Measurements from ENCODE around the gene STAC. TPM values are rescaled to one million over a fixed set of nuclear protein-coding genes. Genes with fewer than 3 reads are reported as not detected.

The STAC gene
- total RNA-seq, 4 donors from 2014 or later: 3.1 to 12.9 (median 11.5) TPM

DNA sequence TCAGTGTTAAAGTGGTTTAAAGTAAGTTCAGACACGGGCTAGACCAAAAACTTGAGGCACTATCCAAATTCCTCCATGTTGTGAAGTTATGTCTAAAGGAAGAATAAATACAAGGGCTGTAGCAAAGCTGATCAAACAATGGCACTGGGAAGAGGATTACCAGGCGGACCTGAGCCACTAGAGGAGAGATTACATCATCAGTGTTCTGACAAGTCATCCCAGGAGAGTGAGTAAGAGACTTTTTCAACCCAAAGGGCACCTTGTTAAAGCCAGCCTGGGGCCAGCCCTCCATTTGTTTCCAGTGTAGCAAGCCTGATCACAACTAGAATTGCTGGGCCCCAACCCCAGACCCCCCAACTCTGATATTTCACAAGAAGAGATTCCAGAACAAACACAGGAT lies 217.1 kb downstream of the STAC start:
- Histone ChIP-seq H3K27ac (no peak overlapping the region), H3K36me3 (no peaks in the 10 kb centered on the region), H3K4me3 (no peak overlapping the region), H3K4me1 (no peaks in the 10 kb centered on the region), H3K27me3 (no peaks in the 10 kb centered on the region), H3K9me3 (no peaks in the 10 kb centered on the region)
- TF ChIP-seq CTCF (IDR thresholded peaks at IDR 0.05) (no peak), POLR2AphosphoS5 (IDR thresholded peaks at IDR 0.05) (no peak), EP300 (IDR thresholded peaks at IDR 0.05) (no peak), POLR2A (IDR thresholded peaks at IDR 0.05) (no peak)
- 48 to 72% methylated on average over 2 of the region's 2 CpGs for WGBS, 2 donors (ENCODE audit: low coverage in 1 of 2)
- ATAC-seq: no peak
